Activated T-cell treated with anti-CD3 and anti-CD28 coated beads, Interleukin-2, amount 50 U/mL, for 48 hours (primary cell): Measurements from ENCODE around the gene CTAGE15.
"Not testable (repeated sequence)": the region's sequence is repeated elsewhere in the genome, so short reads cannot be mapped to it uniquely, and the experiment has no call there.

Experiments
- DNase-seq, 2 experiments: peaks; one replicate each; pipeline ENCODE4 v3.0.0-alpha.2; 2020

The CTAGE15 gene

GRCh38 chr7:143571501-143571900, at the start of gene CTAGE15:
Gene CTAGE15, plus strand, starts transcription at chr7:143571801. Its CDS starts 17 bp downstream, at chr7:143571818.
- DNase-seq, result not testable (repeated sequence)

- not testable (repeated sequence) for DNase-seq
These were observed 49.2 kb upstream of the CTAGE15 start for GRCh38 chr7:143522309-143522916.

GRCh38 chr7:143531169-143531926, 40.3 kb upstream of the CTAGE15 start:
- not testable (repeated sequence) for DNase-seq

- not testable (repeated sequence) for DNase-seq
These were observed 39.7 kb upstream of the CTAGE15 start for GRCh38 chr7:143531932-143532331.

- not testable (repeated sequence) for DNase-seq
These were observed 38.3 kb upstream of the CTAGE15 start for GRCh38 chr7:143533213-143533839.

GRCh38 chr7:143536443-143536842, 35.2 kb upstream of the CTAGE15 start:
- not testable (repeated sequence) for DNase-seq

- not testable (repeated sequence) for DNase-seq
These were observed 28.1 kb upstream of the CTAGE15 start for GRCh38 chr7:143543288-143544038.

GRCh38 chr7:143555968-143556367, 15.6 kb upstream of the CTAGE15 start:
- DNase-seq, result not testable (repeated sequence)

GRCh38 chr7:143563306-143563705, 8.3 kb upstream of the CTAGE15 start:
- not testable (repeated sequence) for DNase-seq

GRCh38 chr7:143566001-143566400, 5.6 kb upstream of the CTAGE15 start:
- DNase-seq, result not testable (repeated sequence)

GRCh38 chr7:143588183-143588582, 16.6 kb downstream of the CTAGE15 start:
- DNase-seq, result not testable (repeated sequence)

GRCh38 chr7:143589897-143590296, 18.3 kb downstream of the CTAGE15 start:
- not testable (repeated sequence) for DNase-seq

GRCh38 chr7:143598086-143598485, 26.5 kb downstream of the CTAGE15 start:
- not testable (repeated sequence) for DNase-seq

- not testable (repeated sequence) for DNase-seq
These were observed 31.9 kb downstream of the CTAGE15 start for GRCh38 chr7:143603549-143603948.

GRCh38 chr7:143606088-143606487, 34.5 kb downstream of the CTAGE15 start:
- DNase-seq, result not testable (repeated sequence)

- DNase-seq, result not testable (repeated sequence)
These were observed 43.9 kb downstream of the CTAGE15 start for GRCh38 chr7:143615545-143615944.

GRCh38 chr7:143617204-143617603, 45.6 kb downstream of the CTAGE15 start:
- DNase-seq, result not testable (repeated sequence)

GRCh38 chr7:143620058-143620457, 48.5 kb downstream of the CTAGE15 start:
- DNase-seq, result not testable (repeated sequence)

GRCh38 chr7:143620646-143621045, 49.0 kb downstream of the CTAGE15 start, which contains the start of gene TCAF2:
Gene TCAF2, plus strand, starts transcription at chr7:143620974.
- peak; percentile 75 to 81 for DNase-seq

GRCh38 chr7:143621175-143621574, 49.6 kb downstream of the CTAGE15 start:
- not testable (repeated sequence) for DNase-seq

GRCh38 chr7:143622130-143622529, 50.5 kb downstream of the CTAGE15 start:
- not testable (repeated sequence) for DNase-seq
